HL-60 (cell line): Measurements from ENCODE around the gene DMAC2L.

ENCODE experiments used
- DNase-seq, 2 experiments: peaks; one replicate each; pipeline ENCODE4 v3.0.0-alpha.2; 2010 to 2020; ENCODE audit warnings: low read depth in 1 of 2, low spot score in 1 of 2
- H3K27ac ChIP-seq: fragments of 250-450 bp; sonication (Bioruptor Pico); replicated peaks from 2 replicates; pipeline ENCODE4 v1.5.1; 2020; ENCODE audit warnings: mild to moderate bottlenecking, moderate library complexity
- H3K27me3 ChIP-seq: fragments of 250-450 bp; sonication (Bioruptor Pico); 2 replicates; pipeline ENCODE4 v1.5.1; 2021; ENCODE audit warnings: mild to moderate bottlenecking, moderate library complexity; ENCODE audit not compliant: insufficient read depth, poor library complexity, severe bottlenecking
- H3K4me3 ChIP-seq: replicated peaks from 2 replicates; pipeline ENCODE4 v1.5.1; 2011; ENCODE audit warnings: mild to moderate bottlenecking, control low read depth, low read length; ENCODE audit not compliant: insufficient read depth
- CTCF ChIP-seq: IDR thresholded peaks from one replicate; pipeline ENCODE4 v1.5.1; 2011; ENCODE audit warnings: low read length, control low read depth, inconsistent platforms; ENCODE audit not compliant: insufficient read depth
- GABPA ChIP-seq: IDR thresholded peaks from 2 replicates; pipeline ENCODE4 v1.6.1; 2012; ENCODE audit warnings: low read depth
- POLR2AphosphoS5 ChIP-seq: IDR thresholded peaks from 2 replicates; pipeline ENCODE4 v1.6.1; 2012; ENCODE audit warnings: low read depth
- REST ChIP-seq: IDR thresholded peaks from 2 replicates; pipeline ENCODE4 v1.6.1; 2012; ENCODE audit warnings: low read depth; ENCODE audit not compliant: insufficient replicate concordance
- SPI1 ChIP-seq: IDR thresholded peaks from 2 replicates; pipeline ENCODE4 v1.6.1; 2012; ENCODE audit warnings: low read depth, mild to moderate bottlenecking, borderline replicate concordance

The DMAC2L gene

GRCh38 chr14:50265029-50265428 lies 47.1 kb upstream of the DMAC2L start:
- TF ChIP-seq GABPA (no peak), CTCF (no peak), SPI1 (no peak), POLR2AphosphoS5 (no peak), REST (no peak)
- Histone ChIP-seq H3K4me3 (no peak overlapping the region), H3K27me3 (no peaks in the 10 kb centered on the region), H3K27ac (no peak overlapping the region)
- DNase-seq, result no peak

GRCh38 chr14:50270932-50271331 lies 41.2 kb upstream of the DMAC2L start:
- Histone ChIP-seq H3K4me3 (no peak overlapping the region), H3K27me3 (no peaks in the 10 kb centered on the region), H3K27ac (no peak overlapping the region)
- no peak for DNase-seq
- TF ChIP-seq GABPA, result no peak
- TF ChIP-seq POLR2AphosphoS5, result no peak
- TF ChIP-seq CTCF, result no peak
- TF ChIP-seq REST, result no peak
- no peak for TF ChIP-seq SPI1

- H3K27ac ChIP-seq, result no peak overlapping the region
- H3K27me3 ChIP-seq, result no peaks in the 10 kb centered on the region
- no peak for DNase-seq
- no peak for TF ChIP-seq SPI1
- no peak for TF ChIP-seq REST
- TF ChIP-seq GABPA, result no peak
- no peak for TF ChIP-seq CTCF
- no peak for TF ChIP-seq POLR2AphosphoS5
- no peak overlapping the region for H3K4me3 ChIP-seq
These were observed 39.6 kb upstream of the DMAC2L start for GRCh38 chr14:50272498-50272897.
